B cell (primary cell): Measurements from ENCODE around the gene SEMA4G. TPM values are rescaled to one million over a fixed set of nuclear protein-coding genes. Genes with fewer than 3 reads are reported as not detected.

Experiments
- ATAC-seq: fragments of 200-7000 bp; cut with Tn5 transposase; one replicate; pipeline ENCODE4 v1.10.0; 2021; ENCODE audit warnings: low read depth, mild to moderate bottlenecking, moderate number of reproducible peaks, moderate library complexity
- CTCF ChIA-PET: fragments of 350-600 bp; sonication (Branson Sonifier 250); formaldehyde crosslinking; loops from one replicate; lab custom pipeline; 2021; ENCODE audit warnings: antibody characterized with exemption, inconsistent platforms; lab: Charles Lee
- POLR2A ChIA-PET: fragments of 350-600 bp; sonication (Branson Sonifier 250); formaldehyde crosslinking; loops from one replicate; lab custom pipeline; 2021; ENCODE audit warnings: antibody characterized with exemption; lab: Charles Lee
- DNase-seq: peaks from one replicate; pipeline ENCODE4 v3.0.0; 2013
- H2AFZ ChIP-seq: 2 replicates; pipeline ENCODE4 v1.6.1; 2012; ENCODE audit warnings: mild to moderate bottlenecking, low read depth, low read length; ENCODE audit not compliant: insufficient read depth, poor library complexity, severe bottlenecking
- H3K27ac ChIP-seq, 2 donors: 1 replicate in 1 of 2; 2 replicates in 1 of 2; pipeline ENCODE4 v1.5.1; 2012 to 2013; ENCODE audit warnings: low read length in 2 of 2, mild to moderate bottlenecking in 2 of 2, moderate library complexity in 1 of 2
- H3K27me3 ChIP-seq, 4 experiments: fragments of 200-600 bp in 1 of 4; sonication (generic) in 1 of 4; replicated peaks in 1 of 4; 1 replicate in 2 of 4; 2 replicates in 2 of 4; pipeline versions ENCODE4 v1.6.1 to v1.7.0; 2013 to 2016; ENCODE audit warnings: low read length in 3 of 4, mild to moderate bottlenecking in 2 of 4, mixed read lengths in 1 of 4, moderate library complexity in 1 of 4; ENCODE audit not compliant: insufficient read depth in 4 of 4, control insufficient read depth in 3 of 4; ENCODE audit errors: control extremely low read depth in 1 of 4
- H3K36me3 ChIP-seq, 2 experiments: replicated peaks in 1 of 2; 1 replicate in 1 of 2; 2 replicates in 1 of 2; pipeline versions ENCODE4 v1.6.1 to v1.7.1; 2013; ENCODE audit warnings: low read length in 1 of 2; ENCODE audit not compliant: insufficient read depth in 2 of 2, control insufficient read depth in 1 of 2; ENCODE audit errors: control extremely low read depth in 1 of 2, extremely low read depth in 1 of 2
- H3K4me1 ChIP-seq, 2 donors: fragments of 200-600 bp in 1 of 2; sonication (generic) in 1 of 2; 1 replicate in 1 of 2; 2 replicates in 1 of 2; pipeline versions ENCODE4 v1.5.1 to v1.6.1; 2013 to 2017; ENCODE audit warnings: low read length in 2 of 2; ENCODE audit not compliant: control insufficient read depth in 2 of 2, insufficient read depth in 2 of 2
- H3K4me2 ChIP-seq: replicated peaks from 2 replicates; pipeline ENCODE3; 2012; ENCODE audit warnings: mild to moderate bottlenecking, low read depth, low read length; ENCODE audit not compliant: poor library complexity, severe bottlenecking
- H3K4me3 ChIP-seq, 5 experiments: fragments of 200-600 bp in 1 of 5; sonication (generic) in 1 of 5; 1 replicate in 3 of 5; 2 replicates in 2 of 5; pipeline versions ENCODE4 v1.5.1 to v1.7.0; 2011 to 2016; ENCODE audit warnings: low read length in 4 of 5, mild to moderate bottlenecking in 4 of 5, low read depth in 2 of 5, control low read depth in 1 of 5, moderate library complexity in 1 of 5; ENCODE audit not compliant: insufficient read depth in 1 of 5; ENCODE audit errors: control extremely low read depth in 1 of 5, extremely low read depth in 1 of 5
- H3K79me2 ChIP-seq: fragments of 200-600 bp; sonication (generic); one replicate; pipeline ENCODE4 v1.6.0; 2016; ENCODE audit warnings: low read length; ENCODE audit not compliant: control insufficient read depth, insufficient read depth
- H3K9ac ChIP-seq: fragments of 200-600 bp; sonication (generic); 2 replicates; pipeline ENCODE4 v1.6.1; 2017; ENCODE audit warnings: mild to moderate bottlenecking, low read length, moderate library complexity
- H3K9me3 ChIP-seq, 3 donors: one replicate each; pipeline versions ENCODE4 v1.6.1 to v1.7.1; 2013; ENCODE audit warnings: low read length in 2 of 3; ENCODE audit not compliant: control insufficient read depth in 2 of 3, insufficient read depth in 1 of 3; ENCODE audit errors: control extremely low read depth in 1 of 3
- H4K20me1 ChIP-seq: 2 replicates; pipeline ENCODE4 v1.6.0; 2012; ENCODE audit warnings: mild to moderate bottlenecking, low read length; ENCODE audit not compliant: insufficient read depth, control insufficient read depth, poor library complexity, severe bottlenecking
- H3K27ac Mint-ChIP-seq: one replicate; pipeline ENCODE4 v1.8.0; 2021; ENCODE audit warnings: mixed read lengths
- H3K27me3 Mint-ChIP-seq: one replicate; pipeline ENCODE4 v1.8.0; 2021; ENCODE audit warnings: mixed read lengths
- H3K4me1 Mint-ChIP-seq: one replicate; pipeline ENCODE4 v1.8.0; 2021; ENCODE audit warnings: mixed read lengths
- H3K4me3 Mint-ChIP-seq: one replicate; pipeline ENCODE4 v1.8.0; 2021; ENCODE audit warnings: mixed read lengths
- H3K9me3 Mint-ChIP-seq: one replicate; pipeline ENCODE4 v1.8.0; 2022; ENCODE audit warnings: mixed read lengths; ENCODE audit not compliant: insufficient read depth
- CTCF ChIP-seq: fragments of 200-600 bp; IDR thresholded peaks from one replicate; pipeline ENCODE4 v1.8.0; 2022; ENCODE audit warnings: antibody characterized with exemption, mild to moderate bottlenecking
- EZH2 ChIP-seq: IDR thresholded peaks from 2 replicates; pipeline ENCODE4 v1.6.1; 2012; ENCODE audit warnings: borderline replicate concordance, low read depth, mild to moderate bottlenecking, moderate library complexity, low read length; ENCODE audit not compliant: insufficient read depth, poor library complexity, severe bottlenecking
- WGBS: methylation state at CpG from one replicate; pipeline ENCODE4 v1.1.5; 2013; ENCODE audit warnings: missing lambda C conversion rate; ENCODE audit not compliant: insufficient coverage; 5-methylcytosine and 5-hydroxymethylcytosine counted together
- intact Hi-C: fragments of 100-400 bp; cut with micrococcal nuclease; formaldehyde crosslinking; loops from one replicate; pipeline ENCODE4 v1.10.0; 2022
- polyA plus RNA-seq: library from polyadenylated mRNA; depleted of rRNA; stranded (reverse); fragments of >200 nt; gene quantifications from 2 replicates; pipeline ENCODE4 v1.2.3, GENCODE V29; 2012
- total RNA-seq, 2 donors: library from RNA; stranded (reverse); fragments of 120-200 nt in 1 of 2; gene quantifications; 1 replicate in 1 of 2; 2 replicates in 1 of 2; pipeline versions ENCODE4 v1.2.3 to v1.2.4, GENCODE V29; 2013 to 2022

Gene SEMA4G
- total and polyA plus RNA-seq, 2 donors (not counting 1 experiment from before 2014, with no cell fraction given): 0.84 to 0.96 TPM

- H3K79me2 ChIP-seq: no peaks in the 10 kb centered on the region
- Mint-ChIP-seq H3K4me1 (peaks cover 29% of the 10 kb centered on the region), H3K27me3 (no peaks in the 10 kb centered on the region), H3K27ac (peak overlapping the region; percentile 97), H3K4me3 (peak overlapping the region; percentile 95), H3K9me3 (no peaks in the 10 kb centered on the region)
- ChIA-PET CTCF (interaction anchor here (0.7 to 8.4 kb wide), 18 partner anchors 8 to 784 kb away, joined by 3 to 70 read pairs (median 6); partner anchors contain the start of genes HIF1AN, MRPL43, PDZD7 and SFXN3), POLR2A (interaction anchor here (1.1 to 3.4 kb wide), 3 partner anchors 9 to 46 kb away, joined by 5 to 15 read pairs (median 6); partner anchors contain the start of genes MRPL43, PDZD7, SFXN3 and TWNK)
- H3K4me2 ChIP-seq: peak overlapping the region; percentile 95
- intact Hi-C loops: loop anchor here (1.0 to 5.0 kb wide), 3 partner anchors 10 to 1375 kb away; partner anchors contain the start of genes MRPL43, SLC25A28, SLF2 and TWNK
- DNase-seq: no peak
- peak overlapping the region; percentile 53 to 89 (median 86) for H3K4me3 ChIP-seq
- 3% methylated on average over 38 of the region's 46 CpGs for WGBS
- H3K36me3 ChIP-seq: peaks cover 0 to 7% of the 10 kb centered on the region in 2 experiments
- TF ChIP-seq EZH2 (no peak), CTCF (no peak)
- peak overlapping the region; percentile 84 to 87 for H3K27ac ChIP-seq
- peaks cover 0 to 2% (median 0%) of the 10 kb centered on the region in 4 experiments for H3K27me3 ChIP-seq
- peak; percentile 29 for ATAC-seq
- H3K4me1 ChIP-seq: peaks cover 22 to 34% of the 10 kb centered on the region in 2 donors
- H3K9ac ChIP-seq: peak overlapping the region; percentile 81
- no peaks in the 10 kb centered on the region for H3K9me3 ChIP-seq
- peak overlapping the region; percentile 81 for H2AFZ ChIP-seq
- H4K20me1 ChIP-seq: peaks cover 16% of the 10 kb centered on the region
Measured at GRCh38 chr10:100996678-100997359, 27.5 kb downstream of the SEMA4G start.
